Measurements from ENCODE around the gene TMEM138.

The TMEM138 gene

GRCh38 chr11:61401573-61401972 lies 39.4 kb downstream of the TMEM138 start:
- Histone ChIP-seq H3K9me3 (ENCODE audit: insufficient read depth, low read length) (no peaks in the 10 kb centered on the region), H3K27me3 (ENCODE audit: insufficient read depth, insufficient read length) (no peaks in the 10 kb centered on the region), H3K4me1 (ENCODE audit: insufficient read depth, insufficient read length) (no peaks in the 10 kb centered on the region), H3K4me3 (ENCODE audit: insufficient read length, low read depth) (no peak overlapping the region), H3K36me3 (ENCODE audit: insufficient read depth, insufficient read length, low read length) (peaks cover 74% of the 10 kb centered on the region), H3K9ac (ENCODE audit: insufficient read length, low read depth) (no peak overlapping the region)
- no peak for DNase-seq (ENCODE audit: low read depth, low spot score)
- TF ChIP-seq YY1 (IDR thresholded peaks at IDR 0.05; ENCODE audit: insufficient read depth, insufficient read length) (no peak), ZNF274 (IDR thresholded peaks at IDR 0.05; ENCODE audit: low read depth, low read length) (no peak), SUZ12 (IDR thresholded peaks at IDR 0.05; ENCODE audit: extremely low read depth, insufficient read depth, insufficient read length) (no peak)

- Histone ChIP-seq H3K4me1 (ENCODE audit: insufficient read depth, insufficient read length) (no peaks in the 10 kb centered on the region), H3K9me3 (ENCODE audit: insufficient read depth, low read length) (no peaks in the 10 kb centered on the region), H3K36me3 (ENCODE audit: insufficient read depth, insufficient read length, low read length) (peaks cover 82% of the 10 kb centered on the region), H3K4me3 (ENCODE audit: insufficient read length, low read depth) (no peak overlapping the region), H3K27me3 (ENCODE audit: insufficient read depth, insufficient read length) (no peaks in the 10 kb centered on the region), H3K9ac (ENCODE audit: insufficient read length, low read depth) (no peak overlapping the region)
- no peak for TF ChIP-seq SUZ12 (IDR thresholded peaks at IDR 0.05; ENCODE audit: extremely low read depth, insufficient read depth, insufficient read length)
- TF ChIP-seq YY1 (IDR thresholded peaks at IDR 0.05; ENCODE audit: insufficient read depth, insufficient read length) = no peak
- TF ChIP-seq ZNF274 (IDR thresholded peaks at IDR 0.05; ENCODE audit: low read depth, low read length) = no peak
- no peak for DNase-seq (ENCODE audit: low read depth, low spot score)
Observed at GRCh38 chr11:61403658-61404057, 41.5 kb downstream of the TMEM138 start.

DNA sequence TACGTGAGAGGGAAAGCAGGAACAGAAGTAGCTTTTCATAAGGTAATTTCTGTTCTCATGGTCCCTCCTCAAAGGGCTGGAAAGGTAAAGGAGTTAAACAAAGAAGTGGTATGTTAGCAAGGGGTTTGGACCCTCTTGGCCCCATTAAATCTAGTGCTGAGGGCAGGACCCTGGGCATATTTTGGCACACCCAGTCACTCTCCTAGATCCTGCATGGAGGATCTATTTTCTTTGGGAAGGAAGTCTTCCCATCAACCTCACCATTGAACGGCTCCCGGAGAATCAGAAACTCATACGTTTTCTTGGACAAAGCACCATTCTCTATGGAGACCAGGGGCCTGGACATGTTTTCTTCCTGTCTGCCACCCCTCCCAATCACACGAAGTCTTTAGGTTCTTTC lies 41.9 kb downstream of the TMEM138 start:
- Histone ChIP-seq H3K9me3 (ENCODE audit: insufficient read depth, low read length) (no peaks in the 10 kb centered on the region), H3K27me3 (ENCODE audit: insufficient read depth, insufficient read length) (no peaks in the 10 kb centered on the region), H3K36me3 (ENCODE audit: insufficient read depth, insufficient read length, low read length) (peaks cover 82% of the 10 kb centered on the region), H3K4me3 (ENCODE audit: insufficient read length, low read depth) (no peak overlapping the region), H3K4me1 (ENCODE audit: insufficient read depth, insufficient read length) (no peaks in the 10 kb centered on the region), H3K9ac (ENCODE audit: insufficient read length, low read depth) (no peak overlapping the region)
- DNase-seq (ENCODE audit: low read depth, low spot score) = no peak
- no peak for TF ChIP-seq YY1 (IDR thresholded peaks at IDR 0.05; ENCODE audit: insufficient read depth, insufficient read length)
- TF ChIP-seq ZNF274 (IDR thresholded peaks at IDR 0.05; ENCODE audit: low read depth, low read length) = no peak
- TF ChIP-seq SUZ12 (IDR thresholded peaks at IDR 0.05; ENCODE audit: extremely low read depth, insufficient read depth, insufficient read length) = no peak

DNA sequence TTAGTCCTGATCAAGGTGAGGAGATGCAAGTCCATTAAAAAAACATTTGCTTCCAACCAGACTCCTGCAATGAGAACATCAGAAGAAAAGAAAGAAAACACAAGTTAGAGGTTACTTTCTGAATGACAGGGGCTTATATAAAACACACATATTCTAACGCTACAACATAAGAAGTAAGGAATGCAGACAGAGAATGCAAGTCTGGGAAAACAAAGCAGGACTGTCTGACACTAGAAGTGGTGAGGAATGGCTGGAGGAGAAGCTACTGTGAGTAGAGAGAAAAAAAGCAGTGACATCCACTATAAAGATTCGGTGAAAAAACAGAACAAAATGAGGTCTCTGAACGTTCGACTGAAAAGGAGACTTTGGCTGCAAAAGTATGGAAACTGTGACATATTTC lies 42.5 kb downstream of the TMEM138 start:
- H3K4me3 ChIP-seq (ENCODE audit: insufficient read length, low read depth) = no peak overlapping the region
- no peaks in the 10 kb centered on the region for H3K9me3 ChIP-seq (ENCODE audit: insufficient read depth, low read length)
- no peak for DNase-seq (ENCODE audit: low read depth, low spot score)
- TF ChIP-seq SUZ12 (IDR thresholded peaks at IDR 0.05; ENCODE audit: extremely low read depth, insufficient read depth, insufficient read length) (no peak), ZNF274 (IDR thresholded peaks at IDR 0.05; ENCODE audit: low read depth, low read length) (no peak), YY1 (IDR thresholded peaks at IDR 0.05; ENCODE audit: insufficient read depth, insufficient read length) (no peak)
- no peak overlapping the region for H3K9ac ChIP-seq (ENCODE audit: insufficient read length, low read depth)
- H3K36me3 ChIP-seq (ENCODE audit: insufficient read depth, insufficient read length, low read length) = peaks cover 86% of the 10 kb centered on the region
- H3K27me3 ChIP-seq (ENCODE audit: insufficient read depth, insufficient read length) = no peaks in the 10 kb centered on the region
- H3K4me1 ChIP-seq (ENCODE audit: insufficient read depth, insufficient read length) = no peaks in the 10 kb centered on the region

GRCh38 chr11:61406067-61406466 lies 43.9 kb downstream of the TMEM138 start:
- Histone ChIP-seq H3K4me1 (ENCODE audit: insufficient read depth, insufficient read length) (no peaks in the 10 kb centered on the region), H3K36me3 (ENCODE audit: insufficient read depth, insufficient read length, low read length) (peaks cover 96% of the 10 kb centered on the region), H3K9me3 (ENCODE audit: insufficient read depth, low read length) (no peaks in the 10 kb centered on the region), H3K27me3 (ENCODE audit: insufficient read depth, insufficient read length) (no peaks in the 10 kb centered on the region), H3K4me3 (ENCODE audit: insufficient read length, low read depth) (no peak overlapping the region), H3K9ac (ENCODE audit: insufficient read length, low read depth) (no peak overlapping the region)
- TF ChIP-seq ZNF274 (IDR thresholded peaks at IDR 0.05; ENCODE audit: low read depth, low read length) (no peak), YY1 (IDR thresholded peaks at IDR 0.05; ENCODE audit: insufficient read depth, insufficient read length) (no peak), SUZ12 (IDR thresholded peaks at IDR 0.05; ENCODE audit: extremely low read depth, insufficient read depth, insufficient read length) (no peak)
- no peak for DNase-seq (ENCODE audit: low read depth, low spot score)

- TF ChIP-seq SUZ12 (IDR thresholded peaks at IDR 0.05; ENCODE audit: extremely low read depth, insufficient read depth, insufficient read length) = no peak
- no peak for TF ChIP-seq ZNF274 (IDR thresholded peaks at IDR 0.05; ENCODE audit: low read depth, low read length)
- TF ChIP-seq YY1 (IDR thresholded peaks at IDR 0.05; ENCODE audit: insufficient read depth, insufficient read length) = no peak
- Histone ChIP-seq H3K4me3 (ENCODE audit: insufficient read length, low read depth) (no peak overlapping the region), H3K27me3 (ENCODE audit: insufficient read depth, insufficient read length) (no peaks in the 10 kb centered on the region), H3K9me3 (ENCODE audit: insufficient read depth, low read length) (no peaks in the 10 kb centered on the region), H3K9ac (ENCODE audit: insufficient read length, low read depth) (no peak overlapping the region), H3K4me1 (ENCODE audit: insufficient read depth, insufficient read length) (no peaks in the 10 kb centered on the region), H3K36me3 (ENCODE audit: insufficient read depth, insufficient read length, low read length) (peaks cover 95% of the 10 kb centered on the region)
- DNase-seq (ENCODE audit: low read depth, low spot score) = no peak
Observed at GRCh38 chr11:61406991-61407728, 45.0 kb downstream of the TMEM138 start.

GRCh38 chr11:61411589-61411988 lies 49.4 kb downstream of the TMEM138 start:
- Histone ChIP-seq H3K4me3 (ENCODE audit: insufficient read length, low read depth) (no peak overlapping the region), H3K4me1 (ENCODE audit: insufficient read depth, insufficient read length) (no peaks in the 10 kb centered on the region), H3K9ac (ENCODE audit: insufficient read length, low read depth) (no peak overlapping the region), H3K36me3 (ENCODE audit: insufficient read depth, insufficient read length, low read length) (peaks cover 93% of the 10 kb centered on the region), H3K9me3 (ENCODE audit: insufficient read depth, low read length) (no peaks in the 10 kb centered on the region), H3K27me3 (ENCODE audit: insufficient read depth, insufficient read length) (no peaks in the 10 kb centered on the region)
- DNase-seq (ENCODE audit: low read depth, low spot score) = no peak
- TF ChIP-seq YY1 (IDR thresholded peaks at IDR 0.05; ENCODE audit: insufficient read depth, insufficient read length) (no peak), SUZ12 (IDR thresholded peaks at IDR 0.05; ENCODE audit: extremely low read depth, insufficient read depth, insufficient read length) (no peak), ZNF274 (IDR thresholded peaks at IDR 0.05; ENCODE audit: low read depth, low read length) (no peak)

Measured in NT2/D1 (cell line).